Caki2 (cell line): ENCODE measurements around the gene MEIKIN. TPM values are rescaled to one million over a fixed set of nuclear protein-coding genes. Genes with fewer than 3 reads are reported as not detected.
A peak's percentile ranks its signal among the peaks of the same experiment; 100 is the strongest.
"Not testable (repeated sequence)": the region's sequence is repeated elsewhere in the genome, so short reads cannot be mapped to it uniquely, and the experiment has no call there.

Experiments
- DNase-seq: peaks from one replicate; pipeline ENCODE4 v3.0.0-alpha.2; 2015; ENCODE audit warnings: low read depth
- in situ Hi-C: cut with HindIII; loops from 2 replicates; pipeline ENCODE4 v1.10.0; 2016; ENCODE audit warnings: low sequenced_read_pairs, low pct_unique_long_range_greater_than_20kb, mixed read lengths
- total RNA-seq: library from RNA; depleted of rRNA; stranded (reverse); fragments of >200 nt; shearing (Covaris generic); gene quantifications from 2 replicates; pipeline ENCODE4 v1.2.3, GENCODE V29; 2014; ENCODE audit warnings: low replicate concordance

Gene MEIKIN
- total RNA-seq, 1 experiment from 2014 or later = not detected

GRCh38 chr5:131848662-131849061 is 96.8 kb downstream of the MEIKIN start:
- in situ Hi-C loops = no loop called here
- DNase-seq = no peak

- DNase-seq = no peak
- in situ Hi-C loops = no loop called here
These were observed 98.9 kb downstream of the MEIKIN start for GRCh38 chr5:131846536-131846935.

DNA sequence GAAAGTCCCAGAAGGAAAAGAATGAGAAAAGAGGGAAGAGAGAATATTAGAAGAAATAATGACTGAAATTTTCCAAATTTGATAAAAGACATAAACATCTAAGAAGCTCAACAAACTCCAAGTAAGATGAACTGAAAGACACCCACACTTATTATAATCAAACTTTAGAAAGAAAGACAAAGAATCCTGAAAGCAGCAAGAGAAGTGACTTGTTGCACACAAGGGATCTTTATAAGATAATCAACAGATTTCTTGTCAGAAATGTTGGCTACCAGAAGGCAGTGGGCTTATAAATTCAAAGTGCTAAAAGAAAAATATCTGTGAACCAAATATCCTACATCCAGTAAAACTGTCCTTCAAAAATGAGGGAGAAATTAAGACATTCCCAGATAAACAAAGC is 99.6 kb downstream of the MEIKIN start:
- in situ Hi-C loops = no loop called here
- no peak for DNase-seq

DNA sequence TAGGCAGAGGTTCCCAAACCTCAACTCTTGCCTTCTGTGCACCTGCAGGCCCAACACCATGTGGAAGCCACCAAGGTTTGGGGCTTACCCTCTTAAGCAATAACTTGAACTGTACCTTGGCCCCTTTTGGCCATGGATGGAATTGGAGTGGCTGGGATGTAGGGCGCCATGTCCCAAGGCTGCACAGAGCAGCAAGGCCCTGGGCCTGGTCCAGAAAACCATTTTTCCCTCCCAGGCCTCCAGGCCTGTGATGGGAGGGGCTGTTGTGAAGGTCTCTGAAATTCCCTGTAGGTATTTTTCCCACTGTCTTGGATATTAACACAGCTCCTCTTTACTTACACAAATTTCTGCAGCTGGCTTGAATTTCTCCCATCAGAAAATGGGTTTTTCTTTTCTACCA is 102.5 kb downstream of the MEIKIN start:
- in situ Hi-C loops, DNase-seq: not testable (repeated sequence)

- DNase-seq, in situ Hi-C loops: not testable (repeated sequence)
These were observed 112.8 kb downstream of the MEIKIN start for GRCh38 chr5:131832702-131833101.

- in situ Hi-C loops = no loop called here
These were observed 120.0 kb downstream of the MEIKIN start for GRCh38 chr5:131825404-131826013.

DNA sequence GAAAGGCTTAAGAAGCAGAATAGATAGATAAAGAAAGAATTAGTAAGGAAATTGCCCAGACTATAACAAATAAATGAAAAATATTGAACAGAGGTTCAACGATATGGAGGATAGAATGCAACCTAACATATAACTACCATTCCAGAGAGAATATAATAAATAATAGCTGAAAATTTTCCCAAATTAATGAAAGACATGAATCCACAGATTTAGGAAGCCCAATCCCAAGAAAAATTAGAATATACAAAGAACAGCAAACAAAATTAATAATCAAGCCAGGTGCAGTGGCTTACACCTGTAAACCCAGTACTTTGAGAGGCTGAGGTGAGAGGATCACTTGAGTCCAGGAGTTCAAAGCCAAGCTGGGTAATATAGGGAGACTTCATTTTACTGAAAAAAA is 120.8 kb downstream of the MEIKIN start:
- no peak for DNase-seq
- in situ Hi-C loops = no loop called here

More at GRCh38 chr5:131825404-131826013, 120.0 kb downstream of the MEIKIN start:
- no peak for DNase-seq

GRCh38 chr5:131821221-131821620 is 124.2 kb downstream of the MEIKIN start:
- in situ Hi-C loops = no loop called here
- DNase-seq = no peak

DNA sequence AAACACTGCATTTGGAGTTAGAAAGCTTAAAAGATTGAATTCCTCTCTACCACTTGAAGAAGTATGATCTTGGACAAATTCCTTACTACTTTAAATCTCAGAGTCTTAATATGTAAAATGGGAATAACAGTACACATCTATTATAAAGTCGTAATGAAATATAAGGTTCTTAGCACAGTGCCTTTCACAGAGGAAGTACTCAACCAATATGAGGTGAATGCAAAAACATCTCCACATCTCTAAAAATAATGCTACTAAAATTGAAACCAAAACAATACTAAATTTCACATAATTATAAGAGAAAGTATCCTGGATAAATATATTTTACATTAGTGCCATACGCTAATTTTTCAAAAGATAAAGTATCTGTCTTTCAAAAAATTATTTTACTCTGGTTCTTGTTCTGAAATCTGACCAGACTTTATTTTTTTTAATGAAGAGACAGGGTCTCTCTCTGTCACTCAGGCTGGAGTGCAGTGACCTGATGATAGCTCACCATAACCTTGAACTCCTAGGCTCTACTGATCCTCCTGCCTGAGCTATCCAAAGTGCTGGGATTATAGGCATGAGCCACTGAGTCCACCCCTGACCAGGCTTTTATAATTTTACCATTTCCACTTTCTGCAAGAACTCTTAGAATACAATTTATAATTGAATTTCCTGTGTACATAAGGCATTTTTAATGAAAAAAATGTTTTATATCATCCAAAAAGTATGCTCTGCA is 127.3 kb downstream of the MEIKIN start:
- DNase-seq = no peak
- in situ Hi-C loops = no loop called here

DNA sequence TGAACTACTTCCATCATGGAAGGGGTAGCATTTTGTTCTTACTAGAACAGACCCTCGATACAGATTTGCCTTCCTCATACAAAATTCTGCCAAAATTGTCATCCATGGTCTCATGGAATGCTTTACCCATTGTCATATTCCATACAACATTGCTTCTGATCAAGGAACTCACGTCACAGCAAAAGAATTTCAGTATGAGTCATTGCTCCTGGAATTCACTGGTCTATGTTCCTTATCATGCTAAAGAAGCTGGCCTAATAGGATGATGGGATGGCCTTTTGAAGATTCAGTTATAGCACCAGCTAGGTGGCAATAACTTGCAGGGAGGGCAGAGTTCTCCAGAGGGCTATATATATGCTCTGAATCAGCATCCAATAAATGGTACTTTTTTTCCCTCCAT is 130.5 kb downstream of the MEIKIN start:
- in situ Hi-C loops = no loop called here
- peak; percentile 68 for DNase-seq

GRCh38 chr5:131812371-131813160 is 132.9 kb downstream of the MEIKIN start:
- no peak for DNase-seq
- in situ Hi-C loops = no loop called here

- in situ Hi-C loops = no loop called here
- no peak for DNase-seq
These were observed 134.8 kb downstream of the MEIKIN start for GRCh38 chr5:131810510-131811249.

DNA sequence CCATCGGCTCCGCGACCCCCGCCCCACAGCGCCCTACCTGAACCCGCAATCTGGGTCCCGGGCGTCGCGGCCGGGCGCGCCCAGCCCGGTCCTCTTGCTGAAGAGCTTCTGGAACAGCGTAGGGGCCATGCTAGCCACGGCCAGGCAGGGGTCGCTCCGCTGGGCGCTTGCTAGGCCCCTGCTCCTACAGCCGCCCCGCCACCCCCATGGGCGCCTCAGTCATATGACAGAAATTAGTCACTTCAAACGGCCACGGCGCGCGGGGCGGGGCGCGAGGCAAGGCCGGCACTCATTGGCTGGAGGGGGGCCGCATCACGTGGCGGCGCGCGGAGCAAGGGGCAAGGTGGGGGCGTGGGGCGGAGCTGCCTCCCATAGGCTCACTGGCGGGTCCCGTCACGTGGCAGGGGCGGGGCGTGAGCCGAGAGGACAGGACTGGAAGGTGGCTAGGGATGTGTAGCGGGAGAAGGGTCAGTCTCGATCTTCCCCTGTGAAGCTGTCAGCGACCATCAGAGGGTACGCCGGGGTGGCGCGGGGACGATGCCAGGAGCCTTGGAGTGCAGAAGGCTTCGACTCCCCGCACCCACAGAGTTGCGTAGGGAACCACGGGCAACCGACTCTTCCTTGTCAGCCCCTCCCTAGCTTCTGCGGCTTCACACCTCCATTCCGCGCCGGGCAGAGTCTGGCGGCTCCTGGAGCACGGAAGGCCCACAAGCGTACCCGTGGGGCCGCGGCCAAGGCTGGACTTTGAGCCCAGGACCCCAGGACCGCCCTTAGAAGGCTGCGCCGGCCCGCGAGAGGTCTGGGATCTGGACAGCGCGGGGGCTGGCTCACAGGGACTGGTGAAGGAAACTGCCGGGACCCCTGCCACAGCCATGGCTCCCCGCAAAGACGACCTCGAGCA is 148.4 kb downstream of the MEIKIN start, which contains the start of gene FNIP1:
Gene FNIP1 (minus strand): TSS at position 225 of the 901 bp plus-strand sequence. CDS start 96 bp downstream, at position 129.
- in situ Hi-C loops = no loop called here
- peak; percentile 96 for DNase-seq

DNA sequence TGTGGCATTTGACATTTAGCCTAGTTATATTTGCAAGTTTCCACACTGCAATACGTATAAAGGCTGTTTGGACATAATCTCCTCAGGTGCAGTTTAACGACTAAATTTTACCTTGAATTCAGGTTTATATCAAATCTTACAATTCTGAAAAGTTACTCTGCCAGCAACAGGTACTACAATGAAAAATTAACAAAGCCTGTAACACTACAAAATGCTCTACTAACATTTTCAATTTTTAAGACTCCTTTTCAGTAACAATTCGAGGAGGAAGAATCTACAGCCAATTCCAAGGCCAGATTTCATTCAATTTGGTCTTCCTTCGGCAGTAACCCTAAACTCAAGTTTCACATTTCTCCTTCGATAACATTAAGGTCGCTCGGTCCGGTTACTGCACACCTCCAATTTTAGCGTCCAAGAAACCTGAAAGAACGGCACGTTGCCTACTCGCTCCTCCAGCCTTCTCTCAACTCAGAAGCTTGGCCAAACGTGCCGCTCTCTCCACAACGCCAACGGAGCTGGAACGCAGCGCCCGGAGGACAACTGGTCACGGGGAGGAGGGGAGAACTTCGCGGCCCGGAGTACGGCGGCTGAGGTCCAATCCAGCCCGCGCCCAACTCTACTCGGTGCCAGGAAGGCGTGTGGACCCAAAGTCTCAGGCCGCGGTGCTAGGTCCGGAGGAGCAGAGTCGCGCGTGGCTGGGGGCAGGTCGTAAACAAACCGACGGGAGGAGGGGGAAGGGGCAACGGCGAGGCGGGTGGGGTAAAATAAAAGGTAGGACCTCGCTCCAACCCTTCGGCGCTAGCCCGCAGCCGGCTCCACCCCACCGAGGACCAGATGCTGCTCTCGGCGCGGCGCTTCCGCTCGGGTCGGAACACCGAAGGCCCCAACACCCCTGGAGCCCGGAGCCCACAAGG is 149.3 kb downstream of the MEIKIN start:
- DNase-seq = peak; percentile 33
- in situ Hi-C loops = no loop called here

GRCh38 chr5:131795228-131795627 is 150.2 kb downstream of the MEIKIN start:
- no peak for DNase-seq
- in situ Hi-C loops = no loop called here

DNA sequence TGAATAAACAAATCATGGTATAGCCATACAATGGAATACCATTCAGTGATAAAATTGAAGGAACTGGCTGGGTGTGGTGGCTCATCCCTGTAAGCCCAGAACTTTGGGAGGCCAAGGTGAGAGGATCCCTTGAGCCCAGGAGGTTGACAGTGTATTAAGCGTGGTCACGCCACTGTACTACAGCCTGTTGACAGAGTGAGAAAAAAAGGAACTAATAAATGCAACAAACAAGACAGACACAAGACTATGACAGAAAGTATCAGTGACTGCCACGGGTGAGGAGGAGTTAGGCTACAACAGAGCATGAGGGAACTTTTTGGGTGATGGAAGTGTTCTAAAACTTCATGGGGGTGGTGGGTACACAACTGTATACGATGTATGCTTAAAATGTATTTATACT is 150.9 kb downstream of the MEIKIN start:
- no peak for DNase-seq
- in situ Hi-C loops = no loop called here

DNA sequence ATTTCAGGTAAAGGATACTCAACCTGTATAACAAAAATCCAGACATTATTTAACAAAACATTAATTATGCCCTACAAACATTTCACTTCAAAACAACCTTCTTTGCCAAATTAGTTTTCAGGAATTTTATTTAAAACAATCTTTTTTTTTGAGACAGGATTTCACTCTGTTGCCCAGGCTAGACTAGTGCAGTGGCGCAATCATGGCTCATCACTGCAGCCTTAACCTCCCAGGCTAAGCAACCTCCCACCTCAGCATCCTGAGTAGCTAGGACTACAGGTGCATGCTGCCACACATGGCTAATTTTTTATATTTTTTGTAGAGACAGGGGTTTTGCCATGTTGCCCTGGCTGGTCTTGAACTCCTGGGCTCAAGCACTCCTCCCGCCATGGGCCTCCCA is 152.6 kb downstream of the MEIKIN start:
- no peak for DNase-seq
- in situ Hi-C loops = no loop called here
